H1 (cell line): Measurements from ENCODE around the gene CYREN. TPM values are rescaled to one million over a fixed set of nuclear protein-coding genes. Genes with fewer than 3 reads are reported as not detected.

Experiments
- BACH1 ChIP-seq: IDR thresholded peaks from 2 replicates; pipeline ENCODE4 v1.6.1; 2012; ENCODE audit warnings: low read length, improper control_type of control experiment
- EZH2 ChIP-seq: fragments of 200-600 bp; sonication (generic); IDR thresholded peaks from 2 replicates; pipeline ENCODE4 v1.7.1; 2012; ENCODE audit warnings: low read depth, mild to moderate bottlenecking, moderate library complexity, low read length, inconsistent platforms; ENCODE audit not compliant: severe bottlenecking
- PHF8 ChIP-seq: fragments of 200-600 bp; sonication (generic); conservative IDR thresholded peaks from 2 replicates; pipeline ENCODE4 v1.7.1; 2012; ENCODE audit warnings: low read depth, mild to moderate bottlenecking, inconsistent platforms, low read length, moderate library complexity
- RBBP5 ChIP-seq: IDR thresholded peaks from 2 replicates; pipeline ENCODE4 v1.7.1; 2012; ENCODE audit warnings: low read depth, mild to moderate bottlenecking, inconsistent platforms, low read length, moderate library complexity, borderline replicate concordance
- RFX5 ChIP-seq: IDR thresholded peaks from 2 replicates; pipeline ENCODE4 v1.6.1; 2011; ENCODE audit warnings: low read depth, low read length, improper control_type of control experiment, borderline replicate concordance
- SP1 ChIP-seq: IDR thresholded peaks from 2 replicates; pipeline ENCODE4 v1.6.1; 2011; ENCODE audit warnings: low read depth, low read length
- TBP ChIP-seq: IDR thresholded peaks from 2 replicates; pipeline ENCODE4 v1.6.1; 2011; ENCODE audit warnings: low read depth, low read length, improper control_type of control experiment
- polyA plus RNA-seq, 7 experiments: library from polyadenylated mRNA; depleted of rRNA in 3 of 7; stranded (reverse) in 5 of 7; unstranded in 2 of 7; fragments of >200 nt in 5 of 7; fragments of 200-250 nt in 2 of 7; gene quantifications; 1 replicate in 5 of 7; 2 replicates in 1 of 7; 4 replicates in 1 of 7; pipeline versions ENCODE4 v1.2.1 to v1.2.3, GENCODE V29; 2011 to 2013; ENCODE audit warnings: missing spikeins in 2 of 7, mixed read lengths in 2 of 7
- total RNA-seq: library from RNA; stranded (reverse); fragmentation: NEBNext Ultra II Directional; extraction: Animal tissue kit (Norgen Biotek cat#: 25700); gene quantifications from 2 replicates; pipeline ENCODE4 v1.2.1, GENCODE V29; 2021
- TF ChIP-seq, protein P1 (sequence below): fragments of 300-600 bp; sonication (generic); IDR thresholded peaks from 2 replicates; pipeline ENCODE4 v1.7.1; 2012; ENCODE audit warnings: low read length, moderate library complexity, mild to moderate bottlenecking, inconsistent platforms; ENCODE audit not compliant: insufficient replicate concordance
- TF ChIP-seq, protein P2 (sequence below): IDR thresholded peaks from 2 replicates; pipeline ENCODE4 v1.6.1; 2012; ENCODE audit warnings: low read length, inconsistent platforms

The CYREN gene
- total and polyA plus RNA-seq, 2 of the 8 experiments (the other 6 are each of a cell fraction or from before 2014, with no cell fraction given) = 25.1 to 46.2 TPM

DNA sequence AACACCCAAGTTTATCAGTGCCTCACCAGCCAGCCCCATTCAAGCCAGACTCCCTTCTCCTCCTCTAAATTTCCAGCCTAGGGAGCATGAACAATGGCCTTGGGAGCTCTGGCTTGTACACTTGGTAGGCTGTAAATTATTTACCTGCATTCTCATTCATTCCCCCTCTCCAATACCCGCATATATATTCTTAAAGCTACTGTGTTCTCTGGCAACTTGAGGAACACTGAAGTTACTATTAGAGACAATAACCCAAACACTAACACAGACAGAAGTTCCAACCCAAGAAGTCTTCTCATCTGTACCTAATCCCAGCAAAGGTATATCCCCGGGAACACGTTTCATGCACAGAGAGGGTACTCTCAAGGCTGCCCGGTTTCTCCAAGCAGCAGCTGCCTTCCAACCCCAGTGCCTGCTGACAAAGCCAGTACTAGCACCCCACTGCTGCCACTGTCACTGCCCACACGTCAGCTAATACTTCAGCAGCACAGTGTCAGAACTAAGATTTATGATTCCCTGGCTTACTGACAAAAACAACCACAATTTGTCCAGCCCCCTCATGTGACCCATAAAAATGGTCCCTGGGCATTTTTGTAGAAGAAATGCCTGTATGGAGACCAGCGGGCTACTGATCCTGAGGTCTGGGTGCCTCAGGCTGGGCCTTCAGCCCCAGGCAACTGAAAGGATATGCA, 37.7 kb upstream of the CYREN start (continued):
- TF ChIP-seq, protein P1, sequence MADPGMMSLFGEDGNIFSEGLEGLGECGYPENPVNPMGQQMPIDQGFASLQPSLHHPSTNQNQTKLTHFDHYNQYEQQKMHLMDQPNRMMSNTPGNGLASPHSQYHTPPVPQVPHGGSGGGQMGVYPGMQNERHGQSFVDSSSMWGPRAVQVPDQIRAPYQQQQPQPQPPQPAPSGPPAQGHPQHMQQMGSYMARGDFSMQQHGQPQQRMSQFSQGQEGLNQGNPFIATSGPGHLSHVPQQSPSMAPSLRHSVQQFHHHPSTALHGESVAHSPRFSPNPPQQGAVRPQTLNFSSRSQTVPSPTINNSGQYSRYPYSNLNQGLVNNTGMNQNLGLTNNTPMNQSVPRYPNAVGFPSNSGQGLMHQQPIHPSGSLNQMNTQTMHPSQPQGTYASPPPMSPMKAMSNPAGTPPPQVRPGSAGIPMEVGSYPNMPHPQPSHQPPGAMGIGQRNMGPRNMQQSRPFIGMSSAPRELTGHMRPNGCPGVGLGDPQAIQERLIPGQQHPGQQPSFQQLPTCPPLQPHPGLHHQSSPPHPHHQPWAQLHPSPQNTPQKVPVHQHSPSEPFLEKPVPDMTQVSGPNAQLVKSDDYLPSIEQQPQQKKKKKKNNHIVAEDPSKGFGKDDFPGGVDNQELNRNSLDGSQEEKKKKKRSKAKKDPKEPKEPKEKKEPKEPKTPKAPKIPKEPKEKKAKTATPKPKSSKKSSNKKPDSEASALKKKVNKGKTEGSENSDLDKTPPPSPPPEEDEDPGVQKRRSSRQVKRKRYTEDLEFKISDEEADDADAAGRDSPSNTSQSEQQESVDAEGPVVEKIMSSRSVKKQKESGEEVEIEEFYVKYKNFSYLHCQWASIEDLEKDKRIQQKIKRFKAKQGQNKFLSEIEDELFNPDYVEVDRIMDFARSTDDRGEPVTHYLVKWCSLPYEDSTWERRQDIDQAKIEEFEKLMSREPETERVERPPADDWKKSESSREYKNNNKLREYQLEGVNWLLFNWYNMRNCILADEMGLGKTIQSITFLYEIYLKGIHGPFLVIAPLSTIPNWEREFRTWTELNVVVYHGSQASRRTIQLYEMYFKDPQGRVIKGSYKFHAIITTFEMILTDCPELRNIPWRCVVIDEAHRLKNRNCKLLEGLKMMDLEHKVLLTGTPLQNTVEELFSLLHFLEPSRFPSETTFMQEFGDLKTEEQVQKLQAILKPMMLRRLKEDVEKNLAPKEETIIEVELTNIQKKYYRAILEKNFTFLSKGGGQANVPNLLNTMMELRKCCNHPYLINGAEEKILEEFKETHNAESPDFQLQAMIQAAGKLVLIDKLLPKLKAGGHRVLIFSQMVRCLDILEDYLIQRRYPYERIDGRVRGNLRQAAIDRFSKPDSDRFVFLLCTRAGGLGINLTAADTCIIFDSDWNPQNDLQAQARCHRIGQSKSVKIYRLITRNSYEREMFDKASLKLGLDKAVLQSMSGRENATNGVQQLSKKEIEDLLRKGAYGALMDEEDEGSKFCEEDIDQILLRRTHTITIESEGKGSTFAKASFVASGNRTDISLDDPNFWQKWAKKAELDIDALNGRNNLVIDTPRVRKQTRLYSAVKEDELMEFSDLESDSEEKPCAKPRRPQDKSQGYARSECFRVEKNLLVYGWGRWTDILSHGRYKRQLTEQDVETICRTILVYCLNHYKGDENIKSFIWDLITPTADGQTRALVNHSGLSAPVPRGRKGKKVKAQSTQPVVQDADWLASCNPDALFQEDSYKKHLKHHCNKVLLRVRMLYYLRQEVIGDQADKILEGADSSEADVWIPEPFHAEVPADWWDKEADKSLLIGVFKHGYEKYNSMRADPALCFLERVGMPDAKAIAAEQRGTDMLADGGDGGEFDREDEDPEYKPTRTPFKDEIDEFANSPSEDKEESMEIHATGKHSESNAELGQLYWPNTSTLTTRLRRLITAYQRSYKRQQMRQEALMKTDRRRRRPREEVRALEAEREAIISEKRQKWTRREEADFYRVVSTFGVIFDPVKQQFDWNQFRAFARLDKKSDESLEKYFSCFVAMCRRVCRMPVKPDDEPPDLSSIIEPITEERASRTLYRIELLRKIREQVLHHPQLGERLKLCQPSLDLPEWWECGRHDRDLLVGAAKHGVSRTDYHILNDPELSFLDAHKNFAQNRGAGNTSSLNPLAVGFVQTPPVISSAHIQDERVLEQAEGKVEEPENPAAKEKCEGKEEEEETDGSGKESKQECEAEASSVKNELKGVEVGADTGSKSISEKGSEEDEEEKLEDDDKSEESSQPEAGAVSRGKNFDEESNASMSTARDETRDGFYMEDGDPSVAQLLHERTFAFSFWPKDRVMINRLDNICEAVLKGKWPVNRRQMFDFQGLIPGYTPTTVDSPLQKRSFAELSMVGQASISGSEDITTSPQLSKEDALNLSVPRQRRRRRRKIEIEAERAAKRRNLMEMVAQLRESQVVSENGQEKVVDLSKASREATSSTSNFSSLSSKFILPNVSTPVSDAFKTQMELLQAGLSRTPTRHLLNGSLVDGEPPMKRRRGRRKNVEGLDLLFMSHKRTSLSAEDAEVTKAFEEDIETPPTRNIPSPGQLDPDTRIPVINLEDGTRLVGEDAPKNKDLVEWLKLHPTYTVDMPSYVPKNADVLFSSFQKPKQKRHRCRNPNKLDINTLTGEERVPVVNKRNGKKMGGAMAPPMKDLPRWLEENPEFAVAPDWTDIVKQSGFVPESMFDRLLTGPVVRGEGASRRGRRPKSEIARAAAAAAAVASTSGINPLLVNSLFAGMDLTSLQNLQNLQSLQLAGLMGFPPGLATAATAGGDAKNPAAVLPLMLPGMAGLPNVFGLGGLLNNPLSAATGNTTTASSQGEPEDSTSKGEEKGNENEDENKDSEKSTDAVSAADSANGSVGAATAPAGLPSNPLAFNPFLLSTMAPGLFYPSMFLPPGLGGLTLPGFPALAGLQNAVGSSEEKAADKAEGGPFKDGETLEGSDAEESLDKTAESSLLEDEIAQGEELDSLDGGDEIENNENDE = no peak
- TF ChIP-seq TBP (no peak), PHF8 (no peak), SP1 (no peak), RBBP5 (no peak), RFX5 (no peak), EZH2 (no peak), BACH1 (no peak)
- TF ChIP-seq, protein P2, sequence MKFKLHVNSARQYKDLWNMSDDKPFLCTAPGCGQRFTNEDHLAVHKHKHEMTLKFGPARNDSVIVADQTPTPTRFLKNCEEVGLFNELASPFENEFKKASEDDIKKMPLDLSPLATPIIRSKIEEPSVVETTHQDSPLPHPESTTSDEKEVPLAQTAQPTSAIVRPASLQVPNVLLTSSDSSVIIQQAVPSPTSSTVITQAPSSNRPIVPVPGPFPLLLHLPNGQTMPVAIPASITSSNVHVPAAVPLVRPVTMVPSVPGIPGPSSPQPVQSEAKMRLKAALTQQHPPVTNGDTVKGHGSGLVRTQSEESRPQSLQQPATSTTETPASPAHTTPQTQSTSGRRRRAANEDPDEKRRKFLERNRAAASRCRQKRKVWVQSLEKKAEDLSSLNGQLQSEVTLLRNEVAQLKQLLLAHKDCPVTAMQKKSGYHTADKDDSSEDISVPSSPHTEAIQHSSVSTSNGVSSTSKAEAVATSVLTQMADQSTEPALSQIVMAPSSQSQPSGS = no peak
